Measurements from ENCODE around the gene ESPN. TPM values are rescaled to one million over a fixed set of nuclear protein-coding genes. Genes with fewer than 3 reads are reported as not detected.
"Not testable (repeated sequence)": the region's sequence is repeated elsewhere in the genome, so short reads cannot be mapped to it uniquely, and the experiment has no call there.

The ESPN gene
- total RNA-seq, 2 experiments from 2014 or later, result 0.96 to 0.98 TPM

DNA sequence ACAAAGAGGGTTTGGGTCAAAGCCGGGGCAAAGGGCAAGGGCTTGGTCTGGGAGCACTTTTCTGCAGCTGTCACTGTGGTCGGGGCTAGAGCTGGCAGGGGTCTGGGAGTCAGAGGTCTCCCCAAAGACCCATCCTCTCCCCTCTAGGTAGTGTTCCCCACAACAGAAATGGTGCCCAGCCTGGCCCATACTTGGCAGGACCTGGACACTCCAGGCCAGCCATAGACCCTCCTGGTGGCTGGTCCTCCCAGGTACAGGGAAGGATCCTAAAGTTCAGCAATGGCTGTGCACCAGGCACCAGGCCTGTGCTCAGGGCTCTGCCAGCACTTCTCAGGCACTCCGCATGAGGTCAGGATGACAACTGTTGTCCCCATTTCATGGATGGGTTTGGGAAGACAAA is 11.0 kb downstream of the ESPN start:
- H3K9me3 Mint-ChIP-seq, result no peaks in the 10 kb centered on the region
- no peak overlapping the region for H3K27ac Mint-ChIP-seq
- POLR2A ChIA-PET, result no interaction called here

DNA sequence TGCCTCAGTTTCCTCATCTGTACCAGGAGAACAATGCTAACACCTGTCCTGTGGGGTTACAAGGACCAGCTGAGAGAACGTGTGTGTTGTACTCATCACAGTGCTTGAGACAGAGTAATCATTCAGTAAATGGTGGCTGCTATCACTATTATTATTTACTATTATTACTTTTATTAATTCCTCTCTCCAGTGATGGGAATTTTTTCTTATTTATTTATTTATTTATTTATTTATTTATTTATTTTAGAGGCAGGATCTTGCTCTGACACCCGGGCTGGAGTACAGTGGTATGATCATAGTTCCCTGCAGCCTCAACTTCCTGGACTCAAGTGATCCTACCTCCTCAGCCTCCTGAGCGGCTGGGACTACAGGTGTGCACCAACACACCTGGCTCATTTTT is 11.7 kb downstream of the ESPN start:
- DNase-seq; H3K4me1 Mint-ChIP-seq; H3K4me3 Mint-ChIP-seq; H3K36me3 Mint-ChIP-seq (ENCODE audit: low read depth); H3K9me3 Mint-ChIP-seq; POLR2A ChIA-PET; H3K27ac Mint-ChIP-seq: not testable (repeated sequence)
- CTCF ChIA-PET, result interaction anchor here (9.9 kb wide), 1 partner anchor 16 kb away, joined by 108 read pairs; the partner anchor contains the start of gene HES2
- peaks cover 24% of the 10 kb centered on the region for H3K27me3 Mint-ChIP-seq

More for the DNA sequence above, 11.0 kb downstream of the ESPN start:
- Mint-ChIP-seq H3K36me3 (ENCODE audit: low read depth) (no peaks in the 10 kb centered on the region), H3K4me1 (peaks cover 4% of the 10 kb centered on the region), H3K27me3 (peaks cover 23% of the 10 kb centered on the region), H3K4me3 (no peak overlapping the region)
- no peak for DNase-seq
- CTCF ChIA-PET, result interaction anchor here (9.9 kb wide), 1 partner anchor 15 kb away, joined by 108 read pairs; the partner anchor contains the start of gene HES2

GRCh38 chr1:6437012-6437700 is 12.6 kb downstream of the ESPN start:
- not testable (repeated sequence) for DNase-seq; H3K27ac Mint-ChIP-seq; H3K4me3 Mint-ChIP-seq; H3K36me3 Mint-ChIP-seq (ENCODE audit: low read depth); H3K4me1 Mint-ChIP-seq; H3K9me3 Mint-ChIP-seq
- H3K27me3 Mint-ChIP-seq, result peaks cover 30% of the 10 kb centered on the region
- POLR2A ChIA-PET, result interaction anchor here (1.4 to 1.9 kb wide), 3 partner anchors 18 to 28 kb away, joined by 3 to 7 read pairs (median 3); partner anchors contain the start of genes HES2 and TNFRSF25
- CTCF ChIA-PET, result interaction anchor here (0.5 to 9.9 kb wide), 22 partner anchors 10 to 190 kb away, joined by 3 to 108 read pairs (median 6); partner anchors contain the start of genes ESPN and HES2

DNA sequence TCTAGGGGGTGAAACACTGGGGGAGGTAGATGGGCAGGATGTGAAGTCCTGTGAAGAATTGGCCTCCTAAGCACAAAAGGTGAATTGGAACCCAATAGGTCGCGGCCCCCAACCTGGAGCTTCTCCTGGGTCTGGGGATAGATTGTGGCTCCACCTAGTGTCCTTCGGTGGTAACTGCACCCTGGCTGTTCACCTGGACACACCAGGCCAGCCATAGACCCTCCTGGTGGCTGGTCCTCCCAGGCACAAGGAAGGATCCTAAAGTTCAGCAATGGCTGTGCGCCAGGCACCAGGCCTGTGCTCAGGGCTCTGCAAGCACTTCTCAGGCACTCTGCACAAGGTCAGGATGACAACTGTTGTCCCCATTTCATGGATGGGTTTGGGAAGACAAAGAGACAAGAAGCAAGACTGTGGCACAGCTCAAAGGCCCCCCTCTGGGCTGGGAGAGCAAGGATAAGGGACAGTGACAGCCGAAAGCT is 13.5 kb downstream of the ESPN start:
- no peaks in the 10 kb centered on the region for H3K9me3 Mint-ChIP-seq
- ChIA-PET CTCF (interaction anchor here (0.5 to 9.9 kb wide), 27 partner anchors 9 to 191 kb away, joined by 3 to 108 read pairs (median 4); partner anchors contain the start of genes ESPN and HES2), POLR2A (interaction anchor here (1.0 to 1.9 kb wide), 4 partner anchors 15 to 28 kb away, joined by 3 to 7 read pairs (median 3); partner anchors contain the start of genes HES2 and TNFRSF25)
- peaks cover 30% of the 10 kb centered on the region for H3K27me3 Mint-ChIP-seq
- peaks cover 7% of the 10 kb centered on the region for H3K4me1 Mint-ChIP-seq
- no peaks in the 10 kb centered on the region for H3K36me3 Mint-ChIP-seq (ENCODE audit: low read depth)
- DNase-seq, result peak; percentile 74
- no peak overlapping the region for H3K4me3 Mint-ChIP-seq
- H3K27ac Mint-ChIP-seq, result no peak overlapping the region

DNA sequence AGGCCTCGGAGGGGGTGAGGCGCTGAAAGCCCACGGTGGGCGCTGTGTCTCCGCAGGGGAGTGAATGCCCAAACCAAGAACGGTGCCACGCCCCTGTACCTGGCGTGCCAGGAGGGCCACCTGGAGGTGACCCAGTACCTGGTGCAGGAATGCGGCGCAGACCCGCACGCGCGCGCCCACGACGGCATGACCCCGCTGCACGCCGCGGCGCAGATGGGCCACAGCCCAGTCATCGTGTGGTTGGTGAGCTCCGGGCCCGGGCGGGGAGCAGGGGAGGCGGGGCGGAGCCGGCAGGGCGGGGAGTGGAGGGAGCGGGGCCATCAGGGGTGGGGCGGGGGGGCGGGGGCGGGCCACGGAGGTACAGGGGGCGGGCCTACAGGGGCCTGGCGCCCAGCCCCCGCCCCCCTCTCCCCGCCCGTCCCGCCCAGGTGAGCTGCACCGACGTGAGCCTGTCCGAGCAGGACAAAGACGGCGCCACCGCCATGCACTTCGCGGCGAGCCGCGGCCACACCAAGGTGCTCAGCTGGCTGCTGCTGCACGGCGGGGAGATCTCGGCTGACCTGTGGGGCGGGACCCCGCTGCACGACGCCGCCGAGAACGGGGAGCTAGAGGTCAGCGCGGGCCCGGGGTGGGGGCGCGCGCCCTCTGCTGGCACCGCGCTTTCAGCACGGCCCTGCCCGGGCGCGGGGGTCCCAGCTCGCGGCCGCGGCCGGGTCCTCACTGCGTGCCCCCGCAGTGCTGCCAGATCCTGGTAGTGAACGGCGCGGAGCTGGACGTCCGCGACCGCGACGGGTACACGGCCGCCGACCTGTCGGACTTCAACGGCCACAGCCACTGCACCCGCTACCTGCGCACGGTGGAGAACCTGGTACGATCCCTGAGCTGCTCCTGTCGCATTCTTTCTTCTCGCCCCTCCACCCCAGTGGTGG is 15.9 kb downstream of the ESPN start:
- H3K27me3 Mint-ChIP-seq, result peaks cover 28% of the 10 kb centered on the region

DNA sequence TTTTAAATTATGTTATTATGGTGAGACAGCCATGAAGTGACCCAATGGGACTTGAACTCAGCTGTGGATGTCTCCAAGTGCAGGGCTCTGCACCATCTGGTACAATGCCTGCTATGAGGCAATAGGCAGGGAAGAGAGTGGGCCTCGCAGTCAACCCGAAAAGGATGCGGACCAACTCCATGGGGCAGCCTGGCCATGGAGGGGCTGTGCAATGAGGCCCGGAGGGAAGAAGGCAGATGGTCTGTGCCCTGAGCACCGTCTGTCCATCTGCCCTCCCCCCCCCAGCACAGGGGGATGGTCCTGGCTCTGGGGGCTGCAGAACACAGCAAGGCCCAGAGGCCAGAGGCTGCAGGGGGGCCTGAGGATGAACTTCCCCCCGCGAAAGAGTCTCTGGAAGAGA is 17.0 kb downstream of the ESPN start:
- no peaks in the 10 kb centered on the region for H3K9me3 Mint-ChIP-seq
- peaks cover 36% of the 10 kb centered on the region for H3K27me3 Mint-ChIP-seq
- H3K4me1 Mint-ChIP-seq, result peaks cover 7% of the 10 kb centered on the region
- ChIA-PET POLR2A (interaction anchor here (1.5 kb wide), 1 partner anchor 18 kb away, joined by 6 read pairs; no protein-coding TSS in a partner anchor), CTCF (interaction anchor here (0.6 to 1.9 kb wide), 5 partner anchors 15 to 83 kb away, joined by 3 to 8 read pairs (median 4); no protein-coding TSS in a partner anchor)
- no peak overlapping the region for H3K4me3 Mint-ChIP-seq
- no peaks in the 10 kb centered on the region for H3K36me3 Mint-ChIP-seq (ENCODE audit: low read depth)
- DNase-seq, result no peak
- no peak overlapping the region for H3K27ac Mint-ChIP-seq

More for the DNA sequence above, 15.9 kb downstream of the ESPN start:
- Mint-ChIP-seq H3K9me3 (no peaks in the 10 kb centered on the region), H3K36me3 (ENCODE audit: low read depth) (no peaks in the 10 kb centered on the region), H3K27ac (no peak overlapping the region), H3K4me1 (peaks cover 7% of the 10 kb centered on the region), H3K4me3 (no peak overlapping the region)
- ChIA-PET CTCF (interaction anchor here (0.7 to 9.9 kb wide), 10 partner anchors 10 to 193 kb away, joined by 3 to 108 read pairs (median 6); partner anchors contain the start of genes HES2 and ZBTB48), POLR2A (interaction anchor here (1.5 kb wide), 1 partner anchor 20 kb away, joined by 6 read pairs; no protein-coding TSS in a partner anchor)
- DNase-seq, result peak; percentile 82

GRCh38 chr1:6443339-6444115 is 19.0 kb downstream of the ESPN start:
- H3K4me3 Mint-ChIP-seq, result no peak overlapping the region
- ChIA-PET POLR2A (interaction anchor here (1.3 kb wide), 1 partner anchor 19 kb away, joined by 3 read pairs; no protein-coding TSS in a partner anchor), CTCF (interaction anchor here (1.0 kb wide), 1 partner anchor 20 kb away, joined by 4 read pairs; no protein-coding TSS in a partner anchor)
- no peaks in the 10 kb centered on the region for H3K36me3 Mint-ChIP-seq (ENCODE audit: low read depth)
- H3K4me1 Mint-ChIP-seq, result peaks cover 7% of the 10 kb centered on the region
- DNase-seq, result no peak
- no peaks in the 10 kb centered on the region for H3K9me3 Mint-ChIP-seq
- H3K27ac Mint-ChIP-seq, result no peak overlapping the region
- H3K27me3 Mint-ChIP-seq, result peaks cover 39% of the 10 kb centered on the region

DNA sequence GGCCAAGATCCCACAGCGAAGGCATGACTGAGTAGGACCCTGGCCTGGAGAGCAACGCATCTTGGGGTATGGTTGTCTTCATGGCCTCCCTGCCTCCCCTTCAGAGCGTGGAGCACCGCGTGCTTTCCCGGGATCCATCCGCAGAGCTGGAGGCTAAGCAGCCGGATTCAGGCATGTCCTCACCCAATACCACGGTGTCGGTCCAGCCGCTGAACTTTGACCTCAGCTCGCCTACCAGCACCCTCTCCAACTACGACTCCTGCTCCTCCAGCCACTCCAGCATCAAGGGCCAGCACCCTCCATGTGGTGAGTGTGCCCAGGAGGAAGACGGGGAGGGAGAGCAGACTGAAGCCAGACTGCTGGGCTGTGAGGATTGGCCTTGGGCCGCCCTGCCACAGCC is 19.8 kb downstream of the ESPN start:
- POLR2A ChIA-PET, result no interaction called here
- Mint-ChIP-seq H3K4me1 (peaks cover 9% of the 10 kb centered on the region), H3K9me3 (no peaks in the 10 kb centered on the region), H3K27ac (no peak overlapping the region), H3K27me3 (peaks cover 41% of the 10 kb centered on the region), H3K36me3 (ENCODE audit: low read depth) (no peaks in the 10 kb centered on the region), H3K4me3 (no peak overlapping the region)
- CTCF ChIA-PET, result interaction anchor here (1.0 kb wide), 1 partner anchor 96 kb away, joined by 3 read pairs; no protein-coding TSS in a partner anchor
- DNase-seq, result no peak

DNA sequence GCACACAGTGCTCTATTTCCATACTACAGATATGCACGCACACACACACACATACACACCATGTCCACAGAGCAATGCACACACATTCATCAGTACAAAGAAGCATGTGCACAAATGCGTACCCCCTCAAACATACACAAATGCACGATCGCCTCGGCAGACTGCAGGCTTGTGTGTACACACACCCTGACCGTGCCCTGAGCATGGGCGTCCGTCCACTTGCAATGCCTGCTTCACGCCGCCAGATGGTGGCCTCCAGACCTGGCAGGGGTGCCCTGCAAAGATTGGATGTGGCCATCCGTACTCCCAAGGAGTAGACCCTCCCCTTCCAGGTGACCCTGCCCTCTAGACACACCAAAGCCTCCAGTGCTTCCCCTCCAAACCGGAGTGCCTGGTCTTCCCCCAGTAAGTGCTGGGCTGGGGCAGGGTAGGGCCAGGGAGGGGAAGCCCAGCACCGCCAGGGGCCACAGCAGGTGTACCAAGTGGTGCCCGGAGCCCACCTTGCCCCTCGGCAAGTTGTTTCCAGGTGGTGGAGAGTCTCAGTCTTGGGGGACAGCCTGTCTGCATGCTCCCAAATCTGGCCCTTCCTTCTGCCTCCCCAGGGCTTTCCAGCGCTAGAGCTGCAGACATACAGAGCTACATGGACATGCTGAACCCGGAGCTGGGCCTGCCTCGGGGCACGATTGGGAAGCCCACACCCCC is 20.6 kb downstream of the ESPN start:
- Mint-ChIP-seq H3K27ac (no peak overlapping the region), H3K9me3 (no peaks in the 10 kb centered on the region), H3K4me3 (no peak overlapping the region), H3K36me3 (ENCODE audit: low read depth) (no peaks in the 10 kb centered on the region), H3K27me3 (peaks cover 45% of the 10 kb centered on the region), H3K4me1 (peaks cover 12% of the 10 kb centered on the region)
- peak; percentile 60 for DNase-seq
- POLR2A ChIA-PET, result no interaction called here
- CTCF ChIA-PET, result interaction anchor here (1.0 to 1.5 kb wide), 3 partner anchors 33 to 96 kb away, joined by 3 read pairs; no protein-coding TSS in a partner anchor

DNA sequence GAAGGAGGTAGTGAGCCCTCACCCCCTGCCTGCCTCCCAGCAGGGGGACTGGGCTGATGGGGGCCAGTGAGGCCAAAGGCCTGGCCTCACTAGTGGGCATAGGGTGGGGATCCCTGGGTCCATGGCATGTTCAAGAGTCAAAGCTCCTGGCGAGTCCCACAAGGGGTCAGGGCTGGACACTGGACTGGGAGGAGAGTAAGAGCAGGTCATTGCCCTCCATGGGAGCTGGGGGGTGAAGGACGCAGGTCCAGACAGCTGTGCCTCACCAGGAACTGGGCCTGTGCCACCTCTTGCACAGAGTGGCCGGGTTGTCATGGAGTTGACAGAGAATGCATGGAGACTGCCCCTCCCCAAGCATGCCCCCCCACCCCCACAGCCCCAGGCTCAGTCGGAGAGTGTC is 21.4 kb downstream of the ESPN start:
- H3K4me3 Mint-ChIP-seq; H3K36me3 Mint-ChIP-seq (ENCODE audit: low read depth); POLR2A ChIA-PET; H3K27ac Mint-ChIP-seq; DNase-seq; H3K9me3 Mint-ChIP-seq: not testable (repeated sequence)
- Mint-ChIP-seq H3K4me1 (peaks cover 12% of the 10 kb centered on the region), H3K27me3 (peaks cover 51% of the 10 kb centered on the region)
- CTCF ChIA-PET, result interaction anchor here (1.0 to 1.5 kb wide), 2 partner anchors 32 to 49 kb away, joined by 3 read pairs; no protein-coding TSS in a partner anchor

DNA sequence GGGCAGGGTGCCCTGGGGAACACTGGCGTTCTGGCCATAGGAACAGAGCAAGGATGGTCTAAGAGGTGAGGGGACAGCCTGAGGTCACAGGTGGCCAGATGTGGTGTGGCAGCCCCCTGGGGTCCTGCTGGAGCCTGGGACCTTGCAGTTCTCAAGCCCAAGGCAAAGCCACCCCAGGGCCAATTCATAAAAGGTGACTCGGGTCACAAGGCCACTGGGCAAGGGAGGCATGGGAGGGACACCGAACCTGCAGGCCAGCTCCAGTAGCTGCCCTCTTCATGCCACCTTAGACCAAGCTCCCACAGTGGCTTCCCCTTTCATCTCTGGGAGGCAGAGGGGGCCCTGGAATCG is 22.1 kb downstream of the ESPN start:
- POLR2A ChIA-PET, result interaction anchor here (1.3 kb wide), 1 partner anchor 25 kb away, joined by 3 read pairs; no protein-coding TSS in a partner anchor
- DNase-seq, result no peak
- no peak overlapping the region for H3K4me3 Mint-ChIP-seq
- H3K36me3 Mint-ChIP-seq (ENCODE audit: low read depth), result no peaks in the 10 kb centered on the region
- no peaks in the 10 kb centered on the region for H3K9me3 Mint-ChIP-seq
- CTCF ChIA-PET, result interaction anchor here (1.3 to 1.5 kb wide), 2 partner anchors 8 to 32 kb away, joined by 3 read pairs; no protein-coding TSS in a partner anchor
- peaks cover 9% of the 10 kb centered on the region for H3K4me1 Mint-ChIP-seq
- peaks cover 50% of the 10 kb centered on the region for H3K27me3 Mint-ChIP-seq
- H3K27ac Mint-ChIP-seq, result no peak overlapping the region
